Measurements from ENCODE around the gene SCUBE3. TPM values are rescaled to one million over a fixed set of nuclear protein-coding genes. Genes with fewer than 3 reads are reported as not detected.

SCUBE3 gene
- total RNA-seq, 1 donor from 2014 or later: 0.49 TPM

- peaks cover 0 to 89% of the 10 kb centered on the region in 2 donors for H3K36me3 ChIP-seq
- H3K27ac ChIP-seq: no peak overlapping the region
- H3K4me1 ChIP-seq: no peaks in the 10 kb centered on the region
- no peak overlapping the region for H3K4me3 ChIP-seq
- no peak for DNase-seq (ENCODE audit: extremely low spot score in 2 of 2)
- TF ChIP-seq POLR2A (IDR thresholded peaks at IDR 0.05) (no peak), CTCF (IDR thresholded peaks at IDR 0.05) (no peak), POLR2AphosphoS5 (IDR thresholded peaks at IDR 0.05; ENCODE audit: insufficient read depth in 1 of 2, low read depth in 1 of 2) (no peak)
- no peaks in the 10 kb centered on the region for H3K9me3 ChIP-seq
- intact Hi-C loops (cut with DNase I): no loop called here
- H3K27me3 ChIP-seq: no peaks in the 10 kb centered on the region
These were observed 74.1 kb downstream of the SCUBE3 start for GRCh38 chr6:35287671-35288396.

GRCh38 chr6:35288834-35289233, 75.1 kb downstream of the SCUBE3 start:
- intact Hi-C loops (cut with DNase I): no loop called here
- H3K9me3 ChIP-seq: no peaks in the 10 kb centered on the region
- H3K4me1 ChIP-seq: no peaks in the 10 kb centered on the region
- H3K27me3 ChIP-seq: no peaks in the 10 kb centered on the region
- H3K36me3 ChIP-seq: peaks cover 0 to 80% of the 10 kb centered on the region in 2 donors
- no peak overlapping the region for H3K27ac ChIP-seq
- no peak overlapping the region for H3K4me3 ChIP-seq
- no peak for TF ChIP-seq POLR2A (IDR thresholded peaks at IDR 0.05)
- TF ChIP-seq POLR2AphosphoS5 (IDR thresholded peaks at IDR 0.05; ENCODE audit: insufficient read depth in 1 of 2, low read depth in 1 of 2): no peak
- no peak for TF ChIP-seq CTCF (IDR thresholded peaks at IDR 0.05)
- DNase-seq (ENCODE audit: extremely low spot score in 2 of 2): no peak

GRCh38 chr6:35291491-35291890, 77.7 kb downstream of the SCUBE3 start:
- DNase-seq (ENCODE audit: extremely low spot score in 2 of 2): no peak
- Histone ChIP-seq H3K36me3 (peaks cover 0 to 73% of the 10 kb centered on the region in 2 donors), H3K27ac (no peak overlapping the region), H3K4me3 (no peak overlapping the region), H3K27me3 (no peaks in the 10 kb centered on the region), H3K9me3 (no peaks in the 10 kb centered on the region), H3K4me1 (no peaks in the 10 kb centered on the region)
- intact Hi-C loops (cut with DNase I): no loop called here
- TF ChIP-seq POLR2A (IDR thresholded peaks at IDR 0.05) (no peak), CTCF (IDR thresholded peaks at IDR 0.05) (no peak), POLR2AphosphoS5 (IDR thresholded peaks at IDR 0.05; ENCODE audit: insufficient read depth in 1 of 2, low read depth in 1 of 2) (no peak)

- no peak for DNase-seq (ENCODE audit: extremely low spot score in 2 of 2)
- Histone ChIP-seq H3K4me1 (peaks cover 7% of the 10 kb centered on the region), H3K27me3 (no peaks in the 10 kb centered on the region), H3K36me3 (peaks cover 0 to 64% of the 10 kb centered on the region in 2 donors), H3K9me3 (no peaks in the 10 kb centered on the region), H3K27ac (no peak overlapping the region), H3K4me3 (no peak overlapping the region)
- intact Hi-C loops (cut with DNase I): loop anchor here (1.0 kb wide), 1 partner anchor 20 kb away; no protein-coding TSS in a partner anchor
- TF ChIP-seq POLR2A (IDR thresholded peaks at IDR 0.05): no peak
- no peak for TF ChIP-seq CTCF (IDR thresholded peaks at IDR 0.05)
- TF ChIP-seq POLR2AphosphoS5 (IDR thresholded peaks at IDR 0.05; ENCODE audit: insufficient read depth in 1 of 2, low read depth in 1 of 2): no peak
These were observed 78.7 kb downstream of the SCUBE3 start for GRCh38 chr6:35292494-35292893.

GRCh38 chr6:35293681-35294080, 79.9 kb downstream of the SCUBE3 start:
- Histone ChIP-seq H3K27ac (no peak overlapping the region), H3K9me3 (no peaks in the 10 kb centered on the region), H3K36me3 (peaks cover 0 to 52% of the 10 kb centered on the region in 2 donors), H3K4me1 (peaks cover 19% of the 10 kb centered on the region), H3K27me3 (no peaks in the 10 kb centered on the region), H3K4me3 (no peak overlapping the region)
- no peak for DNase-seq (ENCODE audit: extremely low spot score in 2 of 2)
- TF ChIP-seq POLR2AphosphoS5 (IDR thresholded peaks at IDR 0.05; ENCODE audit: insufficient read depth in 1 of 2, low read depth in 1 of 2) (no peak), CTCF (IDR thresholded peaks at IDR 0.05) (no peak)
- intact Hi-C loops (cut with DNase I): no loop called here
